Measurements from ENCODE around the gene GLDC.

DNA sequence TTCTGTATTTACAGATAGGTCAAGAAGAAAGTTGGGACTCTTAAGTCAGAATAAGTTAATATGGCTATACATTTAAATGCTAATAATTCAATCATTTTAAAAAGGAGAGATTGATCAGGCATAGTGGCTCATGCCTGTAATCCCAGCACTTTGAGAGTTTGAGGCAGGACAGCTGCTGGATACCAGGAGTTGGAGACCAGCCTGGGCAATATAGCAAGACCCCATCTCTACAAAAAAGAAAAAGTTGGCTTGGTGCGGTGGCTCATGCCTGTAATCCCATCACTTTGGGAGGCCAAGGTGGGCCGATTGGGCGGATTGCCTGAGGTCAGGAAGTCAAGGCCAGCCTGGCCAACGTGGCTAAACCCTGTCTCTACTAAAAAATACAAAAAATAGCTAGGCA lies 15.0 kb upstream of the GLDC start:
- TF ChIP-seq EP300 (IDR thresholded peaks at IDR 0.05): no peak
- TF ChIP-seq, protein P1, sequence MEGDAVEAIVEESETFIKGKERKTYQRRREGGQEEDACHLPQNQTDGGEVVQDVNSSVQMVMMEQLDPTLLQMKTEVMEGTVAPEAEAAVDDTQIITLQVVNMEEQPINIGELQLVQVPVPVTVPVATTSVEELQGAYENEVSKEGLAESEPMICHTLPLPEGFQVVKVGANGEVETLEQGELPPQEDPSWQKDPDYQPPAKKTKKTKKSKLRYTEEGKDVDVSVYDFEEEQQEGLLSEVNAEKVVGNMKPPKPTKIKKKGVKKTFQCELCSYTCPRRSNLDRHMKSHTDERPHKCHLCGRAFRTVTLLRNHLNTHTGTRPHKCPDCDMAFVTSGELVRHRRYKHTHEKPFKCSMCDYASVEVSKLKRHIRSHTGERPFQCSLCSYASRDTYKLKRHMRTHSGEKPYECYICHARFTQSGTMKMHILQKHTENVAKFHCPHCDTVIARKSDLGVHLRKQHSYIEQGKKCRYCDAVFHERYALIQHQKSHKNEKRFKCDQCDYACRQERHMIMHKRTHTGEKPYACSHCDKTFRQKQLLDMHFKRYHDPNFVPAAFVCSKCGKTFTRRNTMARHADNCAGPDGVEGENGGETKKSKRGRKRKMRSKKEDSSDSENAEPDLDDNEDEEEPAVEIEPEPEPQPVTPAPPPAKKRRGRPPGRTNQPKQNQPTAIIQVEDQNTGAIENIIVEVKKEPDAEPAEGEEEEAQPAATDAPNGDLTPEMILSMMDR (IDR thresholded peaks at IDR 0.05): no peak

All from upper lobe of left lung (tissue), 4 donors.